GM23338 (cell line): Measurements from ENCODE around the gene ZNF100.

Source experiments
- CREB1 ChIP-seq: fragments of 250-450 bp; sonication (Bioruptor Pico); IDR thresholded peaks from 2 replicates; pipeline ENCODE4 v1.5.0; 2020; ENCODE audit warnings: low read depth, mild to moderate bottlenecking, moderate library complexity
- EZH2 ChIP-seq: fragments of 200-600 bp; sonication (generic); IDR thresholded peaks from one replicate; pipeline ENCODE4 v1.8.0; 2017; ENCODE audit warnings: antibody characterized with exemption, mild to moderate bottlenecking, low read depth; ENCODE audit not compliant: unreplicated experiment
- EZH2phosphoT487 ChIP-seq: fragments of 200-600 bp; sonication (generic); IDR thresholded peaks from one replicate; pipeline ENCODE4 v1.8.1; 2018; ENCODE audit warnings: antibody characterized with exemption; ENCODE audit not compliant: unreplicated experiment
- JUNB ChIP-seq: IDR thresholded peaks from one replicate; pipeline ENCODE4 v1.6.1; 2016; ENCODE audit warnings: antibody characterized with exemption; ENCODE audit not compliant: unreplicated experiment
- NANOG ChIP-seq: IDR thresholded peaks from 2 replicates; pipeline ENCODE4 v1.6.1; 2016; ENCODE audit warnings: antibody characterized with exemption, borderline replicate concordance
- POLR2AphosphoS5 ChIP-seq: IDR thresholded peaks from 2 replicates; pipeline ENCODE4 v1.6.1; 2016; ENCODE audit warnings: antibody characterized with exemption, low read depth
- STAT1 ChIP-seq: IDR thresholded peaks from one replicate; pipeline ENCODE4 v1.6.1; 2016; ENCODE audit warnings: antibody characterized with exemption; ENCODE audit not compliant: unreplicated experiment
- ZNF114 ChIP-seq: fragments of 250-450 bp; sonication (Bioruptor Pico); IDR thresholded peaks from 2 replicates; pipeline ENCODE4 v1.5.0; 2020; ENCODE audit warnings: mild to moderate bottlenecking, moderate library complexity
- ZNF331 ChIP-seq: fragments of 250-450 bp; sonication (Bioruptor Pico); IDR thresholded peaks from 2 replicates; pipeline ENCODE4 v1.5.0; 2020; ENCODE audit warnings: low read depth, mild to moderate bottlenecking, moderate library complexity
- TF ChIP-seq, protein P1 (sequence below), 2 experiments: fragments of 200-600 bp in 1 of 2; sonication (generic) in 1 of 2; conservative IDR thresholded peaks; 2 replicates each; pipeline versions ENCODE4 v1.5.1 to v1.6.1; 2016 to 2017; ENCODE audit warnings: antibody characterized with exemption in 2 of 2, low read depth in 2 of 2, mild to moderate bottlenecking in 2 of 2, moderate library complexity in 1 of 2
- TF ChIP-seq, protein P2 (sequence below): IDR thresholded peaks from one replicate; pipeline ENCODE4 v1.6.1; 2018; ENCODE audit warnings: antibody characterized with exemption; ENCODE audit not compliant: unreplicated experiment
- TF ChIP-seq, protein P3 (sequence below): IDR thresholded peaks from 2 replicates; pipeline ENCODE4 v1.6.1; 2016; ENCODE audit warnings: antibody characterized with exemption
- TF ChIP-seq, protein P4 (sequence below): fragments of 250-450 bp; sonication (Bioruptor Pico); IDR thresholded peaks from 2 replicates; pipeline ENCODE4 v1.5.0; 2020; ENCODE audit warnings: mild to moderate bottlenecking, moderate library complexity

DNA sequence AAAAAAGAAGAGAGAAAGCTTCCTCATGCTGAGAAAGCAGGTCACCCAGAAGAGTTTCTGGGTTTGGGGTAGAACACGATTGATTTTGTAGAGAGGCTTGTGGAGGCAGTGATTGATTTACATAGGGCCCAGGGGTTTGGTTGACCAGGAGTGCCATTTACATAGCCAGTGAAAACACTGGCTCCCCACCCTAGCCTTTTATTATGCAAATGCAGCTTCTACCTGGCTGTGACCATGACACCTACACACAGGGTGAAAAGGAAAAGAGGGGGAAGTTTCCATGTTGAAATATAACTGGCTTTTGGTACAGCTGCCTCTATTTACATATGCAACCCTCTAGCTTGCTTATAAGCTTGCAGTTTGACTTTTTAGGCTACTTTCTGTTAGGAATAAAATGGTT is 62.0 kb downstream of the ZNF100 start:
- TF ChIP-seq, protein P1, sequence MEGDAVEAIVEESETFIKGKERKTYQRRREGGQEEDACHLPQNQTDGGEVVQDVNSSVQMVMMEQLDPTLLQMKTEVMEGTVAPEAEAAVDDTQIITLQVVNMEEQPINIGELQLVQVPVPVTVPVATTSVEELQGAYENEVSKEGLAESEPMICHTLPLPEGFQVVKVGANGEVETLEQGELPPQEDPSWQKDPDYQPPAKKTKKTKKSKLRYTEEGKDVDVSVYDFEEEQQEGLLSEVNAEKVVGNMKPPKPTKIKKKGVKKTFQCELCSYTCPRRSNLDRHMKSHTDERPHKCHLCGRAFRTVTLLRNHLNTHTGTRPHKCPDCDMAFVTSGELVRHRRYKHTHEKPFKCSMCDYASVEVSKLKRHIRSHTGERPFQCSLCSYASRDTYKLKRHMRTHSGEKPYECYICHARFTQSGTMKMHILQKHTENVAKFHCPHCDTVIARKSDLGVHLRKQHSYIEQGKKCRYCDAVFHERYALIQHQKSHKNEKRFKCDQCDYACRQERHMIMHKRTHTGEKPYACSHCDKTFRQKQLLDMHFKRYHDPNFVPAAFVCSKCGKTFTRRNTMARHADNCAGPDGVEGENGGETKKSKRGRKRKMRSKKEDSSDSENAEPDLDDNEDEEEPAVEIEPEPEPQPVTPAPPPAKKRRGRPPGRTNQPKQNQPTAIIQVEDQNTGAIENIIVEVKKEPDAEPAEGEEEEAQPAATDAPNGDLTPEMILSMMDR (conservative IDR thresholded peaks at IDR 0.05; ENCODE audit: low read depth in 2 of 2), result no peak
- no peak for TF ChIP-seq EZH2
- no peak for TF ChIP-seq POLR2AphosphoS5
- TF ChIP-seq JUNB, result no peak
- no peak for TF ChIP-seq EZH2phosphoT487
- TF ChIP-seq STAT1, result no peak
- no peak for TF ChIP-seq ZNF331 (CRISPR knock-in tag)
- TF ChIP-seq, protein P2, sequence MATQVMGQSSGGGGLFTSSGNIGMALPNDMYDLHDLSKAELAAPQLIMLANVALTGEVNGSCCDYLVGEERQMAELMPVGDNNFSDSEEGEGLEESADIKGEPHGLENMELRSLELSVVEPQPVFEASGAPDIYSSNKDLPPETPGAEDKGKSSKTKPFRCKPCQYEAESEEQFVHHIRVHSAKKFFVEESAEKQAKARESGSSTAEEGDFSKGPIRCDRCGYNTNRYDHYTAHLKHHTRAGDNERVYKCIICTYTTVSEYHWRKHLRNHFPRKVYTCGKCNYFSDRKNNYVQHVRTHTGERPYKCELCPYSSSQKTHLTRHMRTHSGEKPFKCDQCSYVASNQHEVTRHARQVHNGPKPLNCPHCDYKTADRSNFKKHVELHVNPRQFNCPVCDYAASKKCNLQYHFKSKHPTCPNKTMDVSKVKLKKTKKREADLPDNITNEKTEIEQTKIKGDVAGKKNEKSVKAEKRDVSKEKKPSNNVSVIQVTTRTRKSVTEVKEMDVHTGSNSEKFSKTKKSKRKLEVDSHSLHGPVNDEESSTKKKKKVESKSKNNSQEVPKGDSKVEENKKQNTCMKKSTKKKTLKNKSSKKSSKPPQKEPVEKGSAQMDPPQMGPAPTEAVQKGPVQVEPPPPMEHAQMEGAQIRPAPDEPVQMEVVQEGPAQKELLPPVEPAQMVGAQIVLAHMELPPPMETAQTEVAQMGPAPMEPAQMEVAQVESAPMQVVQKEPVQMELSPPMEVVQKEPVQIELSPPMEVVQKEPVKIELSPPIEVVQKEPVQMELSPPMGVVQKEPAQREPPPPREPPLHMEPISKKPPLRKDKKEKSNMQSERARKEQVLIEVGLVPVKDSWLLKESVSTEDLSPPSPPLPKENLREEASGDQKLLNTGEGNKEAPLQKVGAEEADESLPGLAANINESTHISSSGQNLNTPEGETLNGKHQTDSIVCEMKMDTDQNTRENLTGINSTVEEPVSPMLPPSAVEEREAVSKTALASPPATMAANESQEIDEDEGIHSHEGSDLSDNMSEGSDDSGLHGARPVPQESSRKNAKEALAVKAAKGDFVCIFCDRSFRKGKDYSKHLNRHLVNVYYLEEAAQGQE, result no peak
- TF ChIP-seq, protein P3, sequence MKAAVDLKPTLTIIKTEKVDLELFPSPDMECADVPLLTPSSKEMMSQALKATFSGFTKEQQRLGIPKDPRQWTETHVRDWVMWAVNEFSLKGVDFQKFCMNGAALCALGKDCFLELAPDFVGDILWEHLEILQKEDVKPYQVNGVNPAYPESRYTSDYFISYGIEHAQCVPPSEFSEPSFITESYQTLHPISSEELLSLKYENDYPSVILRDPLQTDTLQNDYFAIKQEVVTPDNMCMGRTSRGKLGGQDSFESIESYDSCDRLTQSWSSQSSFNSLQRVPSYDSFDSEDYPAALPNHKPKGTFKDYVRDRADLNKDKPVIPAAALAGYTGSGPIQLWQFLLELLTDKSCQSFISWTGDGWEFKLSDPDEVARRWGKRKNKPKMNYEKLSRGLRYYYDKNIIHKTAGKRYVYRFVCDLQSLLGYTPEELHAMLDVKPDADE, result no peak
- no peak for TF ChIP-seq CREB1
- TF ChIP-seq ZNF114 (CRISPR knock-in tag), result no peak
- TF ChIP-seq, protein P4, sequence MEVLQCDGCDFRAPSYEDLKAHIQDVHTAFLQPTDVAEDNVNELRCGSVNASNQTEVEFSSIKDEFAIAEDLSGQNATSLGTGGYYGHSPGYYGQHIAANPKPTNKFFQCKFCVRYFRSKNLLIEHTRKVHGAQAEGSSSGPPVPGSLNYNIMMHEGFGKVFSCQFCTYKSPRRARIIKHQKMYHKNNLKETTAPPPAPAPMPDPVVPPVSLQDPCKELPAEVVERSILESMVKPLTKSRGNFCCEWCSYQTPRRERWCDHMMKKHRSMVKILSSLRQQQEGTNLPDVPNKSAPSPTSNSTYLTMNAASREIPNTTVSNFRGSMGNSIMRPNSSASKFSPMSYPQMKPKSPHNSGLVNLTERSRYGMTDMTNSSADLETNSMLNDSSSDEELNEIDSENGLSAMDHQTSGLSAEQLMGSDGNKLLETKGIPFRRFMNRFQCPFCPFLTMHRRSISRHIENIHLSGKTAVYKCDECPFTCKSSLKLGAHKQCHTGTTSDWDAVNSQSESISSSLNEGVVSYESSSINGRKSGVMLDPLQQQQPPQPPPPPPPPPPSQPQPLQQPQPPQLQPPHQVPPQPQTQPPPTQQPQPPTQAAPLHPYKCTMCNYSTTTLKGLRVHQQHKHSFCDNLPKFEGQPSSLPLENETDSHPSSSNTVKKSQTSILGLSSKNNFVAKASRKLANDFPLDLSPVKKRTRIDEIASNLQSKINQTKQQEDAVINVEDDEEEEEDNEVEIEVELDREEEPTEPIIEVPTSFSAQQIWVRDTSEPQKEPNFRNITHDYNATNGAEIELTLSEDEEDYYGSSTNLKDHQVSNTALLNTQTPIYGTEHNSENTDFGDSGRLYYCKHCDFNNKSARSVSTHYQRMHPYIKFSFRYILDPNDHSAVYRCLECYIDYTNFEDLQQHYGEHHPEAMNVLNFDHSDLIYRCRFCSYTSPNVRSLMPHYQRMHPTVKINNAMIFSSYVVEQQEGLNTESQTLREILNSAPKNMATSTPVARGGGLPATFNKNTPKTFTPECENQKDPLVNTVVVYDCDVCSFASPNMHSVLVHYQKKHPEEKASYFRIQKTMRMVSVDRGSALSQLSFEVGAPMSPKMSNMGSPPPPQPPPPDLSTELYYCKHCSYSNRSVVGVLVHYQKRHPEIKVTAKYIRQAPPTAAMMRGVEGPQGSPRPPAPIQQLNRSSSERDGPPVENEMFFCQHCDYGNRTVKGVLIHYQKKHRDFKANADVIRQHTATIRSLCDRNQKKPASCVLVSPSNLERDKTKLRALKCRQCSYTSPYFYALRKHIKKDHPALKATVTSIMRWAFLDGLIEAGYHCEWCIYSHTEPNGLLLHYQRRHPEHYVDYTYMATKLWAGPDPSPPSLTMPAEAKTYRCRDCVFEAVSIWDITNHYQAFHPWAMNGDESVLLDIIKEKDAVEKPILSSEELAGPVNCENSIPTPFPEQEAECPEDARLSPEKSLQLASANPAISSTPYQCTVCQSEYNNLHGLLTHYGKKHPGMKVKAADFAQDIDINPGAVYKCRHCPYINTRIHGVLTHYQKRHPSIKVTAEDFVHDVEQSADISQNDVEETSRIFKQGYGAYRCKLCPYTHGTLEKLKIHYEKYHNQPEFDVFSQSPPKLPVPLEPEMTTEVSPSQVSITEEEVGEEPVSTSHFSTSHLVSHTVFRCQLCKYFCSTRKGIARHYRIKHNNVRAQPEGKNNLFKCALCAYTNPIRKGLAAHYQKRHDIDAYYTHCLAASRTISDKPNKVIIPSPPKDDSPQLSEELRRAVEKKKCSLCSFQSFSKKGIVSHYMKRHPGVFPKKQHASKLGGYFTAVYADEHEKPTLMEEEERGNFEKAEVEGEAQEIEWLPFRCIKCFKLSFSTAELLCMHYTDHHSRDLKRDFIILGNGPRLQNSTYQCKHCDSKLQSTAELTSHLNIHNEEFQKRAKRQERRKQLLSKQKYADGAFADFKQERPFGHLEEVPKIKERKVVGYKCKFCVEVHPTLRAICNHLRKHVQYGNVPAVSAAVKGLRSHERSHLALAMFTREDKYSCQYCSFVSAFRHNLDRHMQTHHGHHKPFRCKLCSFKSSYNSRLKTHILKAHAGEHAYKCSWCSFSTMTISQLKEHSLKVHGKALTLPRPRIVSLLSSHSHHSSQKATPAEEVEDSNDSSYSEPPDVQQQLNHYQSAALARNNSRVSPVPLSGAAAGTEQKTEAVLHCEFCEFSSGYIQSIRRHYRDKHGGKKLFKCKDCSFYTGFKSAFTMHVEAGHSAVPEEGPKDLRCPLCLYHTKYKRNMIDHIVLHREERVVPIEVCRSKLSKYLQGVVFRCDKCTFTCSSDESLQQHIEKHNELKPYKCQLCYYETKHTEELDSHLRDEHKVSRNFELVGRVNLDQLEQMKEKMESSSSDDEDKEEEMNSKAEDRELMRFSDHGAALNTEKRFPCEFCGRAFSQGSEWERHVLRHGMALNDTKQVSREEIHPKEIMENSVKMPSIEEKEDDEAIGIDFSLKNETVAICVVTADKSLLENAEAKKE (CRISPR knock-in tag), result no peak
- no peak for TF ChIP-seq NANOG
